ENCODE measurements around the gene MYO18B.

Gene MYO18B

DNA sequence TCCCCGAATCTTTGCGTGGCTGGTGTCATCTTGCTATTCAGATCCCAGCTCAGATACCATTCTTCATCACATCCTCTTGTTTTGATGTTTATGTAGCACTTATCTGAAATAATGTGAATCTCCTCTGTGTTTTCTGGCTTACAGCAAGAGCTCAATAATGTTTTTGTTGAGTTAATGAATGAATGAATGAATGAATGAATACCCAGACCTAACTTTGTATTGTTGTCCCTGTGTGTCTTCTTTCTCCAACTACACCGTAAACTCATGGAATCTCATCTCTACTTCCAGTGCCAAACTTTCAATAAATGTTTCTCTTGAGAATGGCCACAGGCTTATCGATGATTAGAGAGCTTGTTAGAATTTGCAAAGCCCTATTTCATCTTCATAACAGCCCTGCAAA lies 110.2 kb downstream of the MYO18B start:
- no peak for DNase-seq (ENCODE audit: low spot score)

DNA sequence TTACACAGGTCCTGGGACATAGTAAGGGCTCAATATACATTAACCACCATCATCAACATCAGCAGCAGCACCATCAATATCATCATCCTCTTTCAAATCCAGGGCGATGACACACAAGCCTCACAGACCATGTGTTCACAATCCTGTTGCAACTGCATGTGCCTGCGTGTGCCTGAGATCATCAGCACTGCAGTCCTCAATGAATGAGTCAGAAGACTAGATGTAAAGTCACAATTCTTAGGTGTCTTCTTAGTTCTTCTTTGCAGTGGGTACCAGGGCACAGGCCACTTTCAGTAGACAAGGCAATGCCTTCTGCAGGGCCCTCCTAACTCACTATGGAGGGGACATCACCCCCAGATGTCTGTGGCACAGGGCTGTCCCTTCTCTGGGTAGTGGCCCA lies 111.1 kb downstream of the MYO18B start:
- DNase-seq (ENCODE audit: low spot score): no peak

DNA sequence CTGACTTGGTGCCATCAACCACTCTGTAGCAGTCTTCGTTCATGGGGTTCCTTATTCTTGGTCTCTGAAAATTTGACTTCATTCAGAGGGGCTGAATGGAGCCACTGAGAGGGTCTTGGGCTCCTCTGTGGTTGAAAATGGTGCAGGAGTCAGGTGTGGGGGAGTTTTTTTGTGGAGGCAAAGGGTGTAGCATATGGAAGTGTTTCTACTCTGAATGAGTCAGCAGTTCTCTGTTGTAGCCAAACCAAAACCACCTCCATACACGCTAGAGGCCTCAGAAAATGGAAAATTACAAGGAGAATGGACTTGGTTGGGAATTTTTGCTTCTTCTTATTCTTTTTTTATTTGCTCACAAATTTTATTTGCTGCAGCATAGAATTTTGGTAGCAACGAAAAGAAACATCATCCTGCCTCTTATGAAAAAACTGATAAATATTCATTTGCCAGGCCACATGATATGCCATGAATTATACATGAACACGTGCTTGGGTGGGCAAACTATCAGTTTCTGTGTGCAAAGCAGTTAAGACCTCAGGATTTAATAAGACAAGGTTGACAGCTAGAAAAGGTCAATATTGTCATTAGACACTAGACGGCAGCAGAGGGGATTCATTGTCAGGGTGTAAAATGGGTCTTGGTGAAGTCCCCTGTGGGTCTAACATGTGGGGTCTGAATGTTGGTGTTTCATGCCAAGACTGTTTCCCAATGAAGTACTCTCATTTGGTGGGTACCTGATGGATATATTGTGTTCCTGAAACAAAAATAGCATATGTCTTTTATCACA lies 111.7 kb downstream of the MYO18B start:
- DNase-seq (ENCODE audit: low spot score): no peak

DNA sequence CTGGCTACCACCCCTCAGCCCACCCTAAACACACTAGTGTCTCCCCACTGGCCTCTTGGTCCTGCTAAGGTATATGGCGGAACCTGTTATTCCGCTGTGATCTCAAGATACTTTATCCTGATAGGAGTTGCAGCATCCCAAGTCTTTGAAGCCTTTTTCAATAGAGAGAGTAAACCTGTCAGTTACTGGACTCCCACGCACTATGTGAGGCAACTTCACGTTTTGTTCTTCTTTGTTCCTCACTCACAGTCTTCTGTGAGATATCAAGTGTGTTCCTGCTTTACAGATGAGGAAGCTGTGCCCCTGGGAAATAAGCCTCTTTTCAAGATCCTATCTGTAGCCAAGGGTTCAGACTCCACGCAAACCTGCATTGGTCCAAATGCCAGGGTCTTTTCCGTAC lies 127.8 kb downstream of the MYO18B start:
- no peak for DNase-seq (ENCODE audit: low spot score)

DNA sequence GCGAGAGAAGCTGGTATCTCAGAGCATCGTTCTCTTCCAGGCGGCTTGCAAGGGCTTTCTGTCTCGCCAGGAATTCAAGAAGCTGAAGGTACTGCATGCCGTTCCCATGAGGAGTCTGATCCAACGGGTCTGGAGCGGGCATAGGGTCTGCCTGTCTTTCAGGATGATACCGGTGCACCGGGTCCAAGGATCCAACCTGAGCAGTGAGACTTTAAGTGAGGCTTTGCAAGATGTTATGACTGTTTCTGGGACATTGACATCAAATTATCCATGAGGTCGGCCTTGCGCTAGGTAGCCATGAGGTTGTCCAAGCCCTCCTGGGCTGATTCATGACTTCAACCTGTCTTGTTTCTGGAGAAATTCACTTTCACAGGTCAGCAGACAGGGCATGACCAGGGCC lies 132.3 kb downstream of the MYO18B start:
- no peak for DNase-seq (ENCODE audit: low spot score)

DNA sequence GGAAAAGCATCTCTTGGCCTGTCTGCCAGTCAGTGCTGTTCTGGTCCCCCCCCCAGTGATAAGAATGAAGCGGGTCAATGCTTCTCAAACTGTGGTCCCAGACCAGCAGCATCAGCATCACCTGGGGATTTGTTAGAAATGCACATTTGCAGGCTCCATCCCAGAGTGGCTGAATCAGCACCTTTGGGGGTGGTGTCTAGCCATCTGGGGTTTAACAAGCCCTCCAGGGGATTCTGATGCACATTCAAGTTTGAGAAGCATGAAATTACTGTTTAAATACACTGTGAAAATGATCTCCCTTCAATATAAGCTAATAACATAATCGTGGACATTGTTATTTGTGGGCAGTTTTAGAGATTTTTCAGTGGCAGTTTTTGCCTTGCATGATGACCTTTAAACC lies 133.5 kb downstream of the MYO18B start:
- no peak for DNase-seq (ENCODE audit: low spot score)

DNA sequence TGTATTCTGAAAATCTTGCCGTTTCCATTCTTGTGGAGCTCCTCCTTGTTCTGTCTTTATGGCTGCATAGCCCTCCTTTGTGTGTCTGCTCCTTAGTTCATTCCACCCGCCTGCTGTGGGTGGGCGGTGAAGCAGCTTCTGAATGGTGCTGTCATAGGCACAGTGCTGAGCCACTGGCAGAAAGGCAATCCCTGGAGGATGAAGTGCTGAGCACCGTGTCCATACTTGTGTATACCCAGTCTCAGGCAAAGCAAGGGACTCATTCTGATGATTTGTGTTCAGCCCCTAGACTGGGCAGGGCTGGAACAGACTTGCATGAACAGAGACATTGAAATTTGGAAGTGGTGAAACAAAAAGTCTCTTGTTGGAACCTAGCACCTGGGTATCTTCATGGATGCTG lies 134.9 kb downstream of the MYO18B start:
- DNase-seq (ENCODE audit: low spot score): no peak

DNA sequence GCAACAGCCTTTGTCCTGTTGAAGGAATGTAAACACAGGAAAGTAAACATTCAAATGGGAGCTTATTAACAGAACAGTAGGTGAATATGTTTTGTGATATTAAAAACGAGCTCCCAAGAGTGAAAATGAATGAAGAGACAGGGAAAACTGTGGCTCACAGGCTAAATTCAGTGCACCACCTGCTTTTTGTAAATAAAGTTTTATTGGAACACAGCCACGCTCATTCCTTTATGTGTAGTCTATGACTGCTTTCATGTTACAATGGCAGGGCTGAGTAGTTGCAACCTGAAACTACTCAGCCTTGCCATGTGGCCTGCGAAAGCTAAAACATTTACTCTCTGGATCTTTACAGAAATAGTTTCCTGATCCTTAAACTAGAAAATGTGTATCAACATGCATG lies 136.9 kb downstream of the MYO18B start:
- DNase-seq (ENCODE audit: low spot score): no peak

DNA sequence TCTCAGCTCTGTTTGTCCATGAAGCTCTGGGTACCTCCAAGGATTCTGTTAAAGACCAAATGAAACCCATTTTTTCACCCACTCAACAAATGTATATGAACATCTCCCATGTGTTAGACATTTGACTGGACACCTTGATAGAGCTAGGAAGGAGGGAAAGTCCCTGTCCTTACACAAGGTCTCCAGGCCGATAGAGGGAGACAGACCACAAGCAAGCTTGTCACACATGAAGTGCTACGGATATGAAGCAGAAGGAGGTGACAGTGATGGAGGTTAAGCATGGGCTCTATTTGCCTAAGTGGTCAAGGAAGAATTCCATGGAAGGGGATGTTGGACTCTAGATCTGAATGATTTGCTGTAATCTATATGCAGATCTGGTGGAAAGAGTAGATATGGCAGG lies 138.5 kb downstream of the MYO18B start:
- no peak for DNase-seq (ENCODE audit: low spot score)

DNA sequence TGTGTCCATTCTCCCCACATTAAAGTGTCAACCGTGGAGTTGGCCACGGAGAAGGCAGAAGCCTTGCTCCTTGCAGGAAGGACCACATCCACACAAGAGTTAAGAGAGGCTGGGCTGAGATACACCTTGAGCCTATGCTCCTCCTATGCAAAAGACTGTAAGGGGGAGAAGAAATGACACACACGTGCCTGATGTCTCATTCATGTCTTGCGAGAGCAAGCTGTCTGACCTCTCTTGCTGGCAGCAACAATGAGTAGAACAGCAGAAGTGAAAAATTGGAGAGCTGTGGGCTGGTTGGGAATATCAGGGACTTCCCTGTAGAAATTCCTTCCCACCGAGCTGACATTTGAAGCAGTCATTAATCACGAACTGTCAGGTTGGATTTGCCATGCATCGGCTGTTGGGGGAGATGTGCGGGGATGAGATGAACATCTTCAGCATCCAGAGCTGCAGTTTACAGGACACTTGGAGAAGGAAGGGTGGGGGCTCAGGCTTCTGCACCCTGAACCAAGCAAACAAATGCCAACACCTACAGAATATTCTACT lies 139.3 kb downstream of the MYO18B start:
- no peak for DNase-seq (ENCODE audit: low spot score)

DNA sequence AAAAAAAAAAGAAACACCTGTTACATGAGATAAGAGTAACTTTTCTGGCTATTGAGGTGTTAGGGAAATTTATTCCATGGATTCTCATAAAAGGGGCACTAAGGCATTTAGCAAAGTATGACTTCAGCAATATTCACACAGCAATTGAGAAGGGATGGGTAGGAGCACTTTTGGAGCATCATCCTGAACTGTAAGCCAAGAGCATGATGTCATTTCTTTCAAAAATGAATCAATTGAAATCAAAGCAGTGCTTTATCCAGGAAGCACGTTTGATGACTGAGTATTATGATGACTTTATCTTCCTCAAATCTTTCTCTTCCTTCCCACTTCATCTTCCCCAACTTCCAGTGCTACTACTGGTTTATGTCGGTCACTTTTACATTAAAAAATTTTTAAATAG lies 140.4 kb downstream of the MYO18B start:
- no peak for DNase-seq (ENCODE audit: low spot score)

DNA sequence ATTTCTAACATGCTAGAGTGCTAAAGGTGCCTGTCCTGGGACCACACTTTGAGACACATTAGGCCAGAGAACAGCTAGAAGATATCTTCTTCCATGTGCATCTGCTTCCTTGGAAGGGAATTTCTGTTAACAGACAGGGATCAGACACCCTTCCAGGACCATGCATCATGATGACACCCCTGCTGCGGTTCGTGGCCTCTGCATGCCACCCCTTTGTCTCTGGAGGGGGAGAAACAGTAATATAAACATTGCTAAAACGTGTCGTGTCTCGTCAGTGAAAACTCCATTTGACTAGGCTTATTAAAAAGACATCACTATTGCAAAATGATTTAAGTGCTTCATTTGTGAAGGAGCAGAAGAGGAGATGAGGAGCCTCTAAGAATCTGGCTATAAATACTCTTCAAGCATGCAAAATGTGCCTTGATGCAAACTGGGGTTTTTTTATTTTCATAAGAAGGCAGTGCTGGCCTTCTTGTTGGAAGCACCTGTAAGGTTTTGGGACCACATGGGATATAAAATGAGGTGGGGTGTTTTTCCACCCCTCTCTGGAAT lies 141.6 kb downstream of the MYO18B start:
- no peak for DNase-seq (ENCODE audit: low spot score)

DNA sequence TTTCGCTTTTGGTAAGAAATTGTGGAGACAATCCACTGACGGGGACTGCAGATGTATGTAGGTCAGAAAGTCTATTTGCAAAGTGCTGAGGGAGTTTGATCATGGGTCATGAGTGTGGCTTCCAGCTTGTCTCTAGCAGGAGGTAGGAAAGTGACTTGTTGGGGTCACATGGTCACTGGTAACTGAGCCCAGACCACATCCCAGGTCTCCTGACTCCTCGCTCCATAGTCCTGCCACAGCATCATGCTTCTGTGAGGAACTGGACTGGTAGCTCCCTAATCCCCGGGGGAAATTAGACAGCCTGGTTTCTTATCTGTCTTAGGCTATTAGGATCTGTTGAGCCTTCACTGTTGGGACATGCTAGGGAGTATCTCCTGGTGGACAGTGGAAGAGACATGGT lies 142.1 kb downstream of the MYO18B start:
- DNase-seq (ENCODE audit: low spot score): no peak

DNA sequence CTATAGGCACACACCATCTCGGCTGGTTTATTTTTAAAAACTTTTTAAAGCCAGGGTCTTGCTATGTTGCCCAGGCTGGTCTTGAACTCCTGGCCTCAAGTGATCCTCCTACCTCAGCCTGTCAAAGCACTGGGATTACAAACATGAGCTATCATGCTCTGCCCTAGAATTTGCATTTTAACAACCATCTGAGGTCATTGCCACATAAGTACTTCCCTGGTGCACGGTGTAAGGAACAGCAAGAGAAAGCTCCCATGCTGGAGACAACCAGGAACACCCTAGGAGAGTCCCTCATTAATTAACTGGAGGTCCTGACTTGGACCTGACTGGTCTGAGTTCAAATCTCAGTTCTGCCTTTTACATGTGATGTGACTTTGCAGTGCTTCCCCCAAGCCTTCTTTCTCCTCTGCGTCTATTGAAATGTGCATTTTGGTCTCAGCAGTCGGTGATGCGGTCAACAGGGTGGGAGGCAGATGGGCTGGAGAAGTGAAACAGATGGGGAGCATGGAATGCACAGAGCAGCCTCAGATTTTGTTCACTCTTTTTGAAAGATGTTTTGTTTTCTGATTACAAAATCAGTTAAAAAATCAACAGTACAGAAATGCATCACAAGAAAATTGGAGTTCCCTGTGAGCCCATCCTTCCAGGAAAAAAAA lies 146.5 kb downstream of the MYO18B start:
- no peak for DNase-seq (ENCODE audit: low spot score)

DNA sequence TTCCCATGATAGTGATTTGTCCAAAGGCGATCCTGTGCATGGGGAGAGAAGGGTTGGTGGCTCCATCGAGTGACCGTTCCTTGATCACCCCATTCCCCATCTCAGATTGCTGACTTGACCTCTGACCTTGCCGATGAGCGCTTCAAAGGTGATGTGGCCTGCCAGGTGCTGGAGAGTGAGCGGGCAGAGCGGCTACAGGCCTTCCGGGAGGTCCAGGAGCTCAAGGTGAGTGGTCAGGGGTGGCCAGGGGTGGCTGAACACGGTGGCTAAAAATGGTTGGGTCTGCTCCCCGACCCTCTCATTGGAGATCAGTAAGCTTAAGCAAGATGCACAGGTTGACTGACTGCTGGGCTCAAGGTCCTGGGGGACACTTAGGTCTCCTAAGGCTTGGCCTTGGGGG lies 148.7 kb downstream of the MYO18B start:
- DNase-seq (ENCODE audit: low spot score): no peak

DNA sequence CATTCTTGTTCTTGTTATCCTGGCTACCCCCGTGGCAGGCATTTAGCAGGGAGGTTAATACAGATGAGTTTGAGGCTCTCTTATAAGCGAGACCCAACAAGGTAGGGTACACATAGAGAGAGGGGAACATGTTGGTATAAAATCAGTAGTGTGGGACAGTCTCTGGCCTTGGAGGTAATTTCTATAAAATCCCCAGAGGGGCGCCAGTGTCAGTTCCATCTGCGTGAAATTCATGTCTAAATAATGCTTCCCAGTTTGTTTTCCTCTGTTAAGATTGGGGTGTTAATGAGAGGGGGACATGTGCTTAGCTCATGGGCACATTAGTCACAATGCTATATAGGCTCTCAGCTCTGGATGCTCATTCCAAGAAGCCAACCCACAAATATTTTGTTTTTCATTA lies 150.7 kb downstream of the MYO18B start:
- no peak for DNase-seq (ENCODE audit: low spot score)

DNA sequence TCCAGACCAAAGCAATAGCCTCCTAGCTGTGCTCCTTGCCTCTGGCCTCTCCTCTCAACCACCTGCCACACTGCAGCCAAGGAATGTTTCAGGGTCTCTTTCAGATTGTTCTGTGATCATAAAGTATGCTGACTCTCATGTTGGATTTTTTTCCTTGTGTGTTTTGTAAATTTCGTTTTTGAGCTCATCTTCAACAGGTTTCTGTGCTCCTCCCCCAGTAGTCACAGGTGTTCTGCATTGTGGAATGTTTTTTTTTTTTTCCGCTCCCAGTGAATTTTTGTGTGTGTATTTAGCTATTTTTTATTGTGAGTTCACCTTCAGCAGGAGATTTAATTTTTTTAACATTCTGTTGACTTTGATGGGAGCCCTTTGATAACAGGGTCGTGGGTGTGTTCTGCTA lies 153.7 kb downstream of the MYO18B start:
- DNase-seq (ENCODE audit: low spot score): no peak

DNA sequence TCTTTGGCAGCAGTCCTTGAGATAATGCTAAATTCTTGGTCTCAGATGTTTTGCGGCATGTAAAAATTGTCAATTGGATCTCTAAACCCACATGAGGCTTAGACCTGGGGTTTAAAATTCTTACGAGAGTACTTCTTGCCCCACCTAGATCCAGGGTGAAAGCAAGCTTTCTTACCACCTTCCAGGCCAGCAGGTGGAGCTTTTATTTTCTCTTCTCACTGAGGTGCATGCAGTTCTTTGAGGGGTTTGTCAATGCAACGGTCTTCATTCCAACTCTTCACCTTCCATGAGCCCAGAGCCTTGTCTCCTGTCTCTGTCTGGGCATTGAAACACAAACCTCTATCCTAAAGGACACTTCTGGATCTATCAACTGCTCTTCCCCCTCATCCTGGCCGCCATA lies 154.1 kb downstream of the MYO18B start:
- no peak for DNase-seq (ENCODE audit: low spot score)

DNA sequence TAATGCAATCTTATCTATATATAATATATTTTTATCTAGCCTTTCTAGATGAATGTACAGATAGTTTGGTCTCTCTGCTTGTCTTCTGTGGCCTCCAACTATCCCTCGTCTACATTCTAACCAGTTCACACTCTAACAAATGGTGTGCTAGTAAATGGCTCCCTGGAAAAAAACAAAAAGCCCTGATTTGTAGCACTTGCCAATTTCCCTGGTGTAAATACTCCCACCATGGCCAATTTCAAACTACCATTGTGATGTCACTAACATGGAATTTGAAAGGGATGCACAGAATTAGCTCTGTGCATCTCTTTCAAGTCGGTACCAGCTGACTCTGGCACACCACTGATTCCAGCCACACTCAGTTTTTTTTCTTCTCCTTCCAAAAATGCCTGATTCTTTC lies 154.6 kb downstream of the MYO18B start:
- DNase-seq (ENCODE audit: low spot score): no peak

DNA sequence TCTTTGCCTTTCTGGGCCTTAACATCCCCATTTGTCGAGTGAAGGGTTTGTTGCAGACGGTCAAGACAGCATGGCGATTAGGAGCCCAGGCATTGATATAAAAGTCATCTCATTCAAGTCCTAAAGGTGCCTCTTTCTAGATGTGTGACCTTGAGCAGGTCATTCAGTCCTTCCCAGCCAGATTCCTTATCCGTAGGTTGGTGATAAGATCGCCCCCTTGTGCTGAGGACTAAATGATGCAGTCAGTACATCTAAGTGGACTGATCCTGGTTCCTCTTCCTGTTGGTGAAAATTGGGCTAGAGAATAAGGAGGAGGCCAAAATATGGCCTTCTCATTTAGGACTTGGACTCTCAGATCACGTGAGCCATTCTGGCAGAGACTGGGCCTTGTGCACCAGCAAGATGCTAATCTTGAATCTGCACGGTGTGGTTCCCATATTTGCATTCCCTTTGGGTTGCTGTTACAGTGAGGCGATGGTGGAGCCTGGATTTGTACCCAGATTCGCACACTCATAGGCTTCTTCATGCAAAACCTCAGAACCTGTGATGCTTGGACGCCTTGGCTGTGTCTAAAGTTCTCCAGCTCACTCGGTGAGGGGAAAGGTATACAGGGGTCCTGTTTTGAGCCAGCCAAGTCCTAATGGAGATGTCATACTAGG lies 156.8 kb downstream of the MYO18B start:
- no peak for DNase-seq (ENCODE audit: low spot score)

DNA sequence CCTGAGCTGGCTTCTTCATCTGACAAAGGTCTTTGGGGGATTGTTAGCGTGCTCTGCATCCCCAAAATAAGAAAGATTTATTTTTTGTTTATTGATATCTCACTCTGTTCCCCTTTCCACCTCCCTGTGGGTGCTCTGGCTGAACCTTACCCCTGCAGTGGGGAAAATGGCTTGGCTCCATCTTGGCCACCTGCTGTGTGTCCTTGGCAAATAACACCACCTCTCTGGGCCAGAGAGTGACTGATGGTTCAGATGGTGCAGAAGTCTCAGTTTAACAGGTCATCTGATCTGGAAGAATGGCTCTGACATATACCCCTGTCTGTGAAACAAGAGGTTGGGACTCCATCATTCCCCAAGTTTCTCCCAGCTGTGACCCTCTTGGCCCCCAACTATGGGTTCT lies 157.6 kb downstream of the MYO18B start:
- no peak for DNase-seq (ENCODE audit: low spot score)

DNA sequence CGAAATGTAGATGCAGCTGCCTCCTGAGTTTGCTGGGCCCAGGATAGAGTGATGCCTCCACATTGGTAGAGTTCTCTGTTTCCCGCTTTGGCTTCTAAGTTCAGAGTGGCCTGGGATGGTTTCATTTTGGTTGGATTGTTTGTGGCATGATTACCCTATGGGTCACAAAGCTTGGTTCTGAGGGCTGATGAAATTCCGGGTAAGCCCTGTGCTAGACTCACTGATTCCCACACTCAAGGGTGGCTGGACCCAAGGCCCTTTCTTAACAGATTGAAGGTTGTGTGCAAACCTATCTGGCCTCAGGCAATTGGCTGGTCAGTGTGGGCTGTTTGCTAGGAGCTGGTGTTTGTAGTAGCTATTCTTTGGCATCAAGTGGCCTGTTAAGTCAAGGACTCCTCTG lies 158.4 kb downstream of the MYO18B start:
- no peak for DNase-seq (ENCODE audit: low spot score)

DNA sequence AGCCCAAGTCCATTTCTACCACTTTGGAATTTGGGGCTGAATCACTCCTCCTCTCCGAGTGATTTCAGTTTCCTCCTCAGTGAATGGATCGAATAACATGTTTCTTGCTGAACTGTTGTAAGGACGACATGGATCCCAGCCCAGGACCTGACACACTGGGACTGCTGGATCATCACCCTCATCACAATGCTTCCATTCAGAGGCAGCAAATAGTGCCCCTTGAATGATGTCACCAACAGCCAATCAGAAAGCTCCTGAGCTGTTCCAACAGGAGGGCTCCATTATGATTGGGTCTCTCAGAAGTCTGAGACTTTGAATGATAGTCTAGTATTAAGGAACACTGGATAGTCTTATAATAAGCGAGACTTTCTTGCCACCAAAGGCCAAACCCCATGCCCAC lies 158.9 kb downstream of the MYO18B start:
- no peak for DNase-seq (ENCODE audit: low spot score)
